ENCODE results near the gene RELT. TPM values are rescaled to one million over a fixed set of nuclear protein-coding genes. Genes with fewer than 3 reads are reported as not detected.

The RELT gene
- total and polyA plus RNA-seq, 2 of the 13 experiments (the other 11 are each of a cell fraction or from before 2014, with no cell fraction given), result 2.5 to 4.7 TPM

GRCh38 chr11:73345481-73346160 lies 30.6 kb upstream of the RELT start (continued):
- TF ChIP-seq POGZ (CRISPR knock-in tag; IDR thresholded peaks at IDR 0.05) (no peak), SRF (IDR thresholded peaks at IDR 0.05; ENCODE audit: low read depth, low read length) (no peak), RXRB (CRISPR knock-in tag; IDR thresholded peaks at IDR 0.05; ENCODE audit: borderline replicate concordance) (no peak), STAG1 (CRISPR knock-in tag; IDR thresholded peaks at IDR 0.05) (no peak), EP300 (IDR thresholded peaks at IDR 0.05; ENCODE audit: low read depth in 2 of 2, low read length in 2 of 2) (no peak), EP300 (CRISPR knock-in tag; IDR thresholded peaks at IDR 0.05; ENCODE audit: borderline replicate concordance) (no peak)
- TF ChIP-seq, protein P1, sequence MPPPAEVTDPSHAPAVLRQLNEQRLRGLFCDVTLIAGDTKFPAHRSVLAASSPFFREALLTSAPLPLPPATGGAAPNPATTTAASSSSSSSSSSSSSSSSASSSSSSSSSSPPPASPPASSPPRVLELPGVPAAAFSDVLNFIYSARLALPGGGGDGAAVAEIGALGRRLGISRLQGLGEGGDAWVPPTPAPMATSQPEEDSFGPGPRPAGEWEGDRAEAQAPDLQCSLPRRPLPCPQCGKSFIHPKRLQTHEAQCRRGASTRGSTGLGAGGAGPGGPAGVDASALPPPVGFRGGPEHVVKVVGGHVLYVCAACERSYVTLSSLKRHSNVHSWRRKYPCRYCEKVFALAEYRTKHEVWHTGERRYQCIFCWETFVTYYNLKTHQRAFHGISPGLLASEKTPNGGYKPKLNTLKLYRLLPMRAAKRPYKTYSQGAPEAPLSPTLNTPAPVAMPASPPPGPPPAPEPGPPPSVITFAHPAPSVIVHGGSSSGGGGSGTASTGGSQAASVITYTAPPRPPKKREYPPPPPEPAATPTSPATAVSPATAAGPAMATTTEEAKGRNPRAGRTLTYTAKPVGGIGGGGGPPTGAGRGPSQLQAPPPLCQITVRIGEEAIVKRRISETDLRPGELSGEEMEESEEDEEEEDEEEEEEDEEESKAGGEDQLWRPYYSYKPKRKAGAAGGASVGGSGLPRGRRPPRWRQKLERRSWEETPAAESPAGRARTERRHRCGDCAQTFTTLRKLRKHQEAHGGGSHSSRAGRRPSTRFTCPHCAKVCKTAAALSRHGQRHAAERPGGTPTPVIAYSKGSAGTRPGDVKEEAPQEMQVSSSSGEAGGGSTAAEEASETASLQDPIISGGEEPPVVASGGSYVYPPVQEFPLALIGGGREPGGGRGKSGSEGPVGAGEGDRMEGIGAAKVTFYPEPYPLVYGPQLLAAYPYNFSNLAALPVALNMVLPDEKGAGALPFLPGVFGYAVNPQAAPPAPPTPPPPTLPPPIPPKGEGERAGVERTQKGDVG (CRISPR knock-in tag; IDR thresholded peaks at IDR 0.05; ENCODE audit: borderline replicate concordance), result no peak

GRCh38 chr11:73346186-73346935 lies 29.8 kb upstream of the RELT start:
- H3K27me3 ChIP-seq (ENCODE audit: control insufficient read depth in 1 of 2, insufficient read depth in 2 of 2, low read length in 2 of 2), result no peaks in the 10 kb centered on the region
- peaks cover 33% of the 10 kb centered on the region for H3K4me1 ChIP-seq (ENCODE audit: insufficient read depth, low read length)
- H3K9ac ChIP-seq (ENCODE audit: insufficient read depth, low read depth, low read length), result no peak overlapping the region
- peaks cover 10 to 26% of the 10 kb centered on the region in 2 experiments; a peak in 4 of 5 replicates for H3K36me3 ChIP-seq (replicated peaks in 1 of 2; ENCODE audit: control insufficient read depth in 1 of 2, insufficient read depth in 2 of 2, low read length in 2 of 2)
- intact Hi-C loops (cut with micrococcal nuclease; ENCODE audit: unreplicated experiment) (no loop called here), in situ Hi-C loops (cut with HindIII; ENCODE audit: extremely low pct_ligation_motif_present, low pct_unique_long_range_greater_than_20kb) (no loop called here)
- no TSS peak for BruUV-seq (replicated peaks)
- WGBS (ENCODE audit: low lambda C conversion rate), result 74% methylated on average over 7 of the region's 10 CpGs
- H3K79me2 ChIP-seq (ENCODE audit: insufficient read depth, low read length), result peaks cover 3% of the 10 kb centered on the region
- H3K27ac ChIP-seq (ENCODE audit: extremely low read length, insufficient read depth, low read length), result peak overlapping the region; percentile 37
- no peak overlapping the region for H2AFZ ChIP-seq (ENCODE audit: low read length)
- CTCF ChIA-PET (ENCODE audit: low intra/inter-chr PET ratio, low total read pairs), result no interaction called here
- no peaks in the 10 kb centered on the region for H3K9me3 ChIP-seq (ENCODE audit: low read length)
- no peak overlapping the region for H3K4me2 ChIP-seq (ENCODE audit: low read depth, low read length)
- POLR2A ChIA-PET, result no interaction called here
- H3K4me3 ChIP-seq (replicated peaks in 1 of 3; ENCODE audit: insufficient read depth in 1 of 3, low read depth in 2 of 3, low read length in 3 of 3), result no peak overlapping the region
- no peak for FAIRE-seq
- no peak for ATAC-seq
- TF ChIP-seq ZNF768 (CRISPR knock-in tag; IDR thresholded peaks at IDR 0.05), result peak; percentile 95
- TF ChIP-seq NR3C1 (CRISPR knock-in tag; IDR thresholded peaks at IDR 0.05), result no peak
- 0 out of 2 replicates have a peak, but pooled peaks have one; percentile 19 for TF ChIP-seq ZBTB7A (CRISPR knock-in tag; IDR thresholded peaks at IDR 0.05)
- no peak for TF ChIP-seq SIN3A (IDR thresholded peaks at IDR 0.05; ENCODE audit: borderline replicate concordance, low read depth, low read length)
- DNase-seq (ENCODE audit: low spot score), result no peak
- peaks cover 24% of the 10 kb centered on the region; the same call in 1 of the 2 replicates for H4K20me1 ChIP-seq (ENCODE audit: insufficient read depth, low read length)
